ENCODE measurements around the gene ADCY7. TPM values are rescaled to one million over a fixed set of nuclear protein-coding genes. Genes with fewer than 3 reads are reported as not detected.

ADCY7 gene
- total and polyA plus RNA-seq, 2 of the 4 experiments (the other 2 are of a cell fraction): 15.2 to 17.1 TPM

GRCh38 chr16:50272687-50273381, 6.5 kb downstream of the ADCY7 start:
- no TSS peak for BruUV-seq (replicated peaks)
- 80% methylated on average over 1 of the region's 5 CpGs; no CpG with 5 or more reads in 1 of the 2 experiments for whole genome bisulfite sequencing, 2 experiments (ENCODE audit: extremely low coverage in 2 of 2, insufficient read length in 1 of 2)

More at GRCh38 chr16:50272687-50273381, 6.5 kb downstream of the ADCY7 start:
- H3K56ac ChIP-seq (ENCODE audit: extremely low read depth, insufficient read depth, low read length): no peak overlapping the region
- no peaks in the 10 kb centered on the region for H3K27me3 ChIP-seq (ENCODE audit: control insufficient read depth, insufficient read depth, low read length)
- H2BK120ac ChIP-seq (ENCODE audit: low read depth, low read length): no peak overlapping the region
- in situ Hi-C loops (cut with MboI; ENCODE audit: low sequenced_read_pairs) (no loop called here), dilution Hi-C loops (cut with HindIII; ENCODE audit: low sequenced_read_pairs, unreplicated experiment) (no loop called here), intact Hi-C loops (cut with micrococcal nuclease) (no loop called here)
- no peak overlapping the region for H3K23ac ChIP-seq (ENCODE audit: low read depth, low read length)
- H3K4ac ChIP-seq (ENCODE audit: low read depth, low read length): no peak overlapping the region
- H3K14ac ChIP-seq (replicated peaks; ENCODE audit: low read depth, low read length): no peak overlapping the region
- no peak overlapping the region for H2AFZ ChIP-seq (replicated peaks; ENCODE audit: low read length, poor library complexity)
- H2BK20ac ChIP-seq (ENCODE audit: low read depth, low read length): no peak overlapping the region
- no peak overlapping the region for H4K8ac ChIP-seq (ENCODE audit: low read depth in 2 of 2, low read length in 2 of 2)
- peaks cover 7% of the 10 kb centered on the region; the same call in 1 of the 2 replicates for H4K20me1 ChIP-seq (ENCODE audit: insufficient read depth, low read length)
- H2AK5ac ChIP-seq (ENCODE audit: low read depth, low read length): no peak overlapping the region
- H3K9me3 ChIP-seq (ENCODE audit: control insufficient read depth, insufficient read depth, low read length): no peaks in the 10 kb centered on the region
- ATAC-seq (ENCODE audit: low read depth) (no peak), DNase-seq (no peak)
- H3K18ac ChIP-seq (ENCODE audit: low read depth, low read length): no peak overlapping the region
- POLR2A ChIA-PET (ENCODE audit: unreplicated experiment): no interaction called here
- H3K9me1 ChIP-seq (ENCODE audit: insufficient read depth, low read length): no peaks in the 10 kb centered on the region
- no peak overlapping the region for H3K9ac ChIP-seq (ENCODE audit: low read depth, low read length)
- no peak overlapping the region for H2BK15ac ChIP-seq (ENCODE audit: low read depth, low read length)
- CTCF ChIA-PET: no interaction called here
- peaks cover 2% of the 10 kb centered on the region; the same call in 1 of the 2 replicates for H3K36me3 ChIP-seq (ENCODE audit: control insufficient read depth, insufficient read depth, low read length)
- H3K79me1 ChIP-seq (ENCODE audit: low read depth in 1 of 2, low read length in 2 of 2): peaks cover 13 to 44% of the 10 kb centered on the region in 2 experiments
- no peak overlapping the region; the same call in 1 of the 2 replicates for H4K91ac ChIP-seq (ENCODE audit: insufficient read depth, low read depth, low read length)
- H3K4me1 ChIP-seq (ENCODE audit: control insufficient read depth, insufficient read depth, low read length): no peaks in the 10 kb centered on the region
- H3K4me3 ChIP-seq (ENCODE audit: insufficient read depth, low read depth, low read length): no peak overlapping the region
- no peak overlapping the region for H2BK5ac ChIP-seq (ENCODE audit: low read depth, low read length, poor library complexity, severe bottlenecking)
- no peak overlapping the region for H3K27ac ChIP-seq (ENCODE audit: insufficient read depth, low read length)
- no peak overlapping the region for H3K4me2 ChIP-seq (ENCODE audit: low read depth, low read length)
- no peak overlapping the region for H2AK9ac ChIP-seq (replicated peaks; ENCODE audit: low read depth, low read length, poor library complexity)
- H4K5ac ChIP-seq (ENCODE audit: low read depth, low read length): no peak overlapping the region
- TF ChIP-seq RAD21 (IDR thresholded peaks at IDR 0.05; ENCODE audit: low read length) (no peak), CHD1 (IDR thresholded peaks at IDR 0.05; ENCODE audit: low read depth, low read length) (no peak), MAFK (IDR thresholded peaks at IDR 0.05; ENCODE audit: low read depth, low read length) (no peak), CEBPB (IDR thresholded peaks at IDR 0.05; ENCODE audit: low read depth, low read length) (no peak), RFX5 (IDR thresholded peaks at IDR 0.05; ENCODE audit: low read depth, low read length) (no peak), MAZ (IDR thresholded peaks at IDR 0.05; ENCODE audit: borderline replicate concordance, low read depth, low read length) (no peak), NFE2L2 (IDR thresholded peaks at IDR 0.05; ENCODE audit: low read depth, low read length) (no peak)
- TF ChIP-seq, protein P1, sequence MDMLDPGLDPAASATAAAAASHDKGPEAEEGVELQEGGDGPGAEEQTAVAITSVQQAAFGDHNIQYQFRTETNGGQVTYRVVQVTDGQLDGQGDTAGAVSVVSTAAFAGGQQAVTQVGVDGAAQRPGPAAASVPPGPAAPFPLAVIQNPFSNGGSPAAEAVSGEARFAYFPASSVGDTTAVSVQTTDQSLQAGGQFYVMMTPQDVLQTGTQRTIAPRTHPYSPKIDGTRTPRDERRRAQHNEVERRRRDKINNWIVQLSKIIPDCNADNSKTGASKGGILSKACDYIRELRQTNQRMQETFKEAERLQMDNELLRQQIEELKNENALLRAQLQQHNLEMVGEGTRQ (IDR thresholded peaks at IDR 0.05; ENCODE audit: low read depth, low read length): no peak

Data from IMR-90 (cell line).